Measurements from ENCODE around the gene MEX3B. TPM values are rescaled to one million over a fixed set of nuclear protein-coding genes. Genes with fewer than 3 reads are reported as not detected.

MEX3B gene
- total RNA-seq, 2 experiments from 2014 or later, result 5.8 to 8.7 TPM

GRCh38 chr15:82052751-82053150 lies 6.9 kb upstream of the MEX3B start:
- intact Hi-C loops (cut with micrococcal nuclease; ENCODE audit: unreplicated experiment), result no loop called here
- POLR2A ChIA-PET, result interaction anchor here (0.7 kb wide), 1 partner anchor 575 kb away, joined by 4 read pairs; no protein-coding TSS in a partner anchor
- no TSS peak for BruUV-seq (replicated peaks)
- Histone ChIP-seq H3K4me3 (ENCODE audit: low read depth, low read length, poor library complexity, severe bottlenecking) (no peak overlapping the region), H3K4me2 (ENCODE audit: low read length) (no peak overlapping the region), H3K36me3 (ENCODE audit: insufficient read depth, low read length) (no peaks in the 10 kb centered on the region), H3K79me2 (ENCODE audit: insufficient read depth, low read depth, low read length) (no peaks in the 10 kb centered on the region), H3K4me1 (ENCODE audit: insufficient read depth, low read length, poor library complexity, severe bottlenecking) (peaks cover 1% of the 10 kb centered on the region), H3K9me2 (ENCODE audit: insufficient read depth, low read length) (no peaks in the 10 kb centered on the region), H3K9me3 (ENCODE audit: low read length) (no peaks in the 10 kb centered on the region), H4K20me1 (ENCODE audit: insufficient read depth, low read length) (no peaks in the 10 kb centered on the region), H2AFZ (ENCODE audit: low read length) (no peak overlapping the region), H3K27ac (ENCODE audit: low read depth, low read length, poor library complexity, severe bottlenecking) (no peak overlapping the region)
- TF ChIP-seq EZH2phosphoT487 (IDR thresholded peaks at IDR 0.05; ENCODE audit: borderline replicate concordance, low read depth, low read length), result no peak
- no peak for TF ChIP-seq CTCF (conservative IDR thresholded peaks at IDR 0.05; ENCODE audit: low read length)
- CTCF ChIA-PET (ENCODE audit: unreplicated experiment), result no interaction called here
- DNase-seq (ENCODE audit: low spot score), result no peak

GRCh38 chr15:82051664-82052063 lies 5.8 kb upstream of the MEX3B start:
- Histone ChIP-seq H3K4me2 (ENCODE audit: low read length) (no peak overlapping the region), H3K27ac (ENCODE audit: low read depth, low read length, poor library complexity, severe bottlenecking) (no peak overlapping the region), H3K36me3 (ENCODE audit: insufficient read depth, low read length) (no peaks in the 10 kb centered on the region), H3K79me2 (ENCODE audit: insufficient read depth, low read depth, low read length) (no peaks in the 10 kb centered on the region), H4K20me1 (ENCODE audit: insufficient read depth, low read length) (no peaks in the 10 kb centered on the region), H2AFZ (ENCODE audit: low read length) (no peak overlapping the region), H3K4me1 (ENCODE audit: insufficient read depth, low read length, poor library complexity, severe bottlenecking) (peaks cover 8% of the 10 kb centered on the region), H3K4me3 (ENCODE audit: low read depth, low read length, poor library complexity, severe bottlenecking) (no peak overlapping the region), H3K9me3 (ENCODE audit: low read length) (no peaks in the 10 kb centered on the region), H3K9me2 (ENCODE audit: insufficient read depth, low read length) (no peaks in the 10 kb centered on the region)
- no peak for DNase-seq (ENCODE audit: low spot score)
- TF ChIP-seq CTCF (conservative IDR thresholded peaks at IDR 0.05; ENCODE audit: low read length) (no peak), EZH2phosphoT487 (IDR thresholded peaks at IDR 0.05; ENCODE audit: borderline replicate concordance, low read depth, low read length) (no peak)
- ChIA-PET CTCF (ENCODE audit: unreplicated experiment) (no interaction called here), POLR2A (no interaction called here)
- intact Hi-C loops (cut with micrococcal nuclease; ENCODE audit: unreplicated experiment), result no loop called here
- BruUV-seq (replicated peaks), result no TSS peak

- TF ChIP-seq EZH2phosphoT487 (IDR thresholded peaks at IDR 0.05; ENCODE audit: borderline replicate concordance, low read depth, low read length) (no peak), CTCF (conservative IDR thresholded peaks at IDR 0.05; ENCODE audit: low read length) (no peak)
- H2AFZ ChIP-seq (ENCODE audit: low read length), result no peak overlapping the region
- no peak overlapping the region for H3K4me2 ChIP-seq (ENCODE audit: low read length)
- POLR2A ChIA-PET, result no interaction called here
- H3K4me1 ChIP-seq (ENCODE audit: insufficient read depth, low read length, poor library complexity, severe bottlenecking), result peaks cover 8% of the 10 kb centered on the region
- no peak overlapping the region for H3K27ac ChIP-seq (ENCODE audit: low read depth, low read length, poor library complexity, severe bottlenecking)
- H3K4me3 ChIP-seq (ENCODE audit: low read depth, low read length, poor library complexity, severe bottlenecking), result no peak overlapping the region
- intact Hi-C loops (cut with micrococcal nuclease; ENCODE audit: unreplicated experiment), result loop anchor here (5.0 to 10.0 kb wide), 7 partner anchors 112 to 1158 kb away; partner anchors contain the start of genes HDGFL3 and TLNRD1
- CTCF ChIA-PET (ENCODE audit: unreplicated experiment), result no interaction called here
- H3K36me3 ChIP-seq (ENCODE audit: insufficient read depth, low read length), result no peaks in the 10 kb centered on the region
- BruUV-seq (replicated peaks), result no TSS peak
- no peaks in the 10 kb centered on the region for H3K9me3 ChIP-seq (ENCODE audit: low read length)
- no peaks in the 10 kb centered on the region for H4K20me1 ChIP-seq (ENCODE audit: insufficient read depth, low read length)
- no peaks in the 10 kb centered on the region for H3K79me2 ChIP-seq (ENCODE audit: insufficient read depth, low read depth, low read length)
- no peaks in the 10 kb centered on the region for H3K9me2 ChIP-seq (ENCODE audit: insufficient read depth, low read length)
- DNase-seq (ENCODE audit: low spot score), result no peak
Observed at GRCh38 chr15:82048811-82049210, 3.0 kb upstream of the MEX3B start.
